ENCODE measurements around the gene ZNF304.
"Not testable (repeated sequence)": the region's sequence is repeated elsewhere in the genome, so short reads cannot be mapped to it uniquely, and the experiment has no call there.

- TF ChIP-seq CTCF (conservative IDR thresholded peaks at IDR 0.05; ENCODE audit: low read depth, low read length); POLR2A (IDR thresholded peaks at IDR 0.05; ENCODE audit: low read depth, low read length); RAD21 (IDR thresholded peaks at IDR 0.05; ENCODE audit: low read length); CEBPB (IDR thresholded peaks at IDR 0.05; ENCODE audit: low read depth, low read length); ELK1 (IDR thresholded peaks at IDR 0.05; ENCODE audit: borderline replicate concordance, low read depth, low read length); SMC3 (IDR thresholded peaks at IDR 0.05; ENCODE audit: low read depth, low read length); USF2 (IDR thresholded peaks at IDR 0.05; ENCODE audit: low read depth, low read length); RFX5 (IDR thresholded peaks at IDR 0.05; ENCODE audit: low read depth, low read length); FOS (IDR thresholded peaks at IDR 0.05; ENCODE audit: low read depth, low read length); BHLHE40 (IDR thresholded peaks at IDR 0.05; ENCODE audit: low read depth, low read length): not testable (repeated sequence)
These were observed 23.6 kb downstream of the ZNF304 start for GRCh38 chr19:57374647-57375046.

All from IMR-90 (cell line).